HCT116 (cell line): Measurements from ENCODE around the gene RAB1A. TPM values are rescaled to one million over a fixed set of nuclear protein-coding genes. Genes with fewer than 3 reads are reported as not detected.
A peak's percentile ranks its signal among the peaks of the same experiment; 100 is the strongest.

Source experiments
- ATAC-seq: fragments of 200-7000 bp; cut with Tn5 transposase; 2 replicates; pipeline ENCODE4 v1.9.1; 2020; ENCODE audit warnings: mild to moderate bottlenecking, moderate library complexity
- BruUV-seq: library from RNA; stranded (reverse); fragments of 400-500 nt; replicated peaks from 2 replicates; lab custom pipeline; 2021; lab: Mats Ljungman, UMichigan
- CTCF ChIA-PET: fragments of 300-600 bp; sonication (Branson Sonifier 250); formaldehyde crosslinking; loops from one replicate; lab custom pipeline; 2021; ENCODE audit warnings: antibody characterized with exemption; lab: Charles Lee
- POLR2A ChIA-PET: fragments of 300-600, 350-600 bp; sonication (Branson Sonifier 250); formaldehyde crosslinking; loops from one replicate; lab custom pipeline; 2021; ENCODE audit warnings: antibody characterized with exemption; lab: Charles Lee
- RAD21 ChIA-PET, 2 experiments: fragments of 300-600 bp; sonication (Branson Sonifier 250); formaldehyde crosslinking; loops; one replicate each; lab custom pipeline; 2023; ENCODE audit warnings: low total read pairs in 2 of 2; ENCODE audit not compliant: uncharacterized antibody in 2 of 2, unreplicated experiment in 2 of 2, low non-redundant PET in 1 of 2; lab: Charles Lee
- DNase-seq: peaks from one replicate; pipeline ENCODE4 v3.0.0-alpha.2; 2010; ENCODE audit warnings: low read depth, low spot score
- H2AFZ ChIP-seq: fragments of 200-600 bp; shearing (Covaris generic), sonication (generic); 2 replicates; pipeline ENCODE4 v1.6.1; 2017; ENCODE audit warnings: low read depth, mixed run types, mixed read lengths, antibody characterized with exemption, low read length; ENCODE audit not compliant: poor library complexity, severe bottlenecking
- H3K27ac ChIP-seq: 2 replicates; pipeline ENCODE4 v1.5.1; 2012; ENCODE audit warnings: low read depth, low read length
- H3K27me3 ChIP-seq: fragments of 200-600 bp; sonication (generic); 2 replicates; pipeline ENCODE4 v1.6.1; 2016; ENCODE audit warnings: mixed run types, low read length, mixed read lengths; ENCODE audit not compliant: insufficient read depth
- H3K36me3 ChIP-seq, 2 experiments: fragments of 200-500 bp in 1 of 2; fragments of 200-600 bp in 1 of 2; sonication (Bioruptor generic) in 1 of 2; sonication (generic) in 1 of 2; 2 replicates each; pipeline versions ENCODE4 v1.5.1 to v1.6.1; 2014 to 2016; ENCODE audit warnings: low read length in 2 of 2, inconsistent platforms in 1 of 2, mixed read lengths in 1 of 2, mixed run types in 1 of 2; ENCODE audit not compliant: insufficient read depth in 2 of 2, control insufficient read depth in 1 of 2
- H3K4me1 ChIP-seq, 2 experiments: fragments of 200-600 bp in 1 of 2; sonication (generic) in 1 of 2; 2 replicates each; pipeline versions ENCODE4 v1.5.1 to v1.6.1; 2012 to 2017; ENCODE audit warnings: low read length in 2 of 2, inconsistent platforms in 1 of 2, mild to moderate bottlenecking in 1 of 2, mixed read lengths in 1 of 2, mixed run types in 1 of 2, moderate library complexity in 1 of 2; ENCODE audit not compliant: insufficient read depth in 2 of 2, control insufficient read depth in 1 of 2
- H3K4me2 ChIP-seq: fragments of 200-600 bp; sonication (generic); 2 replicates; pipeline ENCODE4 v1.6.1; 2017; ENCODE audit warnings: mixed run types, low read length, mixed read lengths
- H3K4me3 ChIP-seq, 2 experiments: fragments of 200-600 bp in 1 of 2; sonication (generic) in 1 of 2; replicated peaks in 1 of 2; 2 replicates each; pipeline ENCODE4 v1.5.1; 2011 to 2016; ENCODE audit warnings: low read length in 2 of 2, control low read depth in 1 of 2, low read depth in 1 of 2, mild to moderate bottlenecking in 1 of 2, mixed read lengths in 1 of 2, mixed run types in 1 of 2
- H3K79me2 ChIP-seq: fragments of 200-600 bp; sonication (generic); 2 replicates; pipeline ENCODE4 v1.6.1; 2017; ENCODE audit warnings: mild to moderate bottlenecking, mixed run types, low read length, moderate library complexity, mixed read lengths; ENCODE audit not compliant: insufficient read depth
- H3K9ac ChIP-seq: fragments of 200-600 bp; sonication (generic); 2 replicates; pipeline ENCODE4 v1.6.1; 2016; ENCODE audit warnings: low read length, mixed read lengths
- H3K9me2 ChIP-seq: fragments of 200-600 bp; sonication (generic), shearing (Covaris generic); 2 replicates; pipeline ENCODE4 v1.6.1; 2017; ENCODE audit warnings: mixed run types, mild to moderate bottlenecking, moderate library complexity; ENCODE audit not compliant: insufficient read depth
- H3K9me3 ChIP-seq, 2 experiments: fragments of 200-500 bp in 1 of 2; fragments of 200-600 bp in 1 of 2; sonication (Bioruptor generic) in 1 of 2; sonication (generic) in 1 of 2; 2 replicates each; pipeline ENCODE4 v1.6.1; 2014 to 2017; ENCODE audit warnings: low read length in 2 of 2, mixed read lengths in 2 of 2, inconsistent platforms in 1 of 2, low read depth in 1 of 2, mild to moderate bottlenecking in 1 of 2, mixed run types in 1 of 2, moderate library complexity in 1 of 2; ENCODE audit not compliant: control insufficient read depth in 1 of 2, insufficient read depth in 1 of 2
- H4K20me1 ChIP-seq: fragments of 200-600 bp; sonication (generic), shearing (Covaris generic); 2 replicates; pipeline ENCODE4 v1.6.1; 2017; ENCODE audit warnings: mixed run types, mild to moderate bottlenecking, moderate library complexity; ENCODE audit not compliant: insufficient read depth
- CBX3 ChIP-seq: IDR thresholded peaks from 2 replicates; pipeline ENCODE4 v1.6.1; 2012; ENCODE audit warnings: low read depth
- CEBPB ChIP-seq: IDR thresholded peaks from 2 replicates; pipeline ENCODE4 v1.6.1; 2012; ENCODE audit warnings: low read depth
- EZH2phosphoT487 ChIP-seq: fragments of 200-600 bp; IDR thresholded peaks from 2 replicates; pipeline ENCODE4 v1.6.1; 2018; ENCODE audit warnings: antibody characterized with exemption, borderline replicate concordance
- POLR2AphosphoS5 ChIP-seq: IDR thresholded peaks from 2 replicates; pipeline ENCODE4 v1.6.1; 2011; ENCODE audit warnings: mild to moderate bottlenecking, low read depth, low read length, moderate library complexity
- RAD21 ChIP-seq: IDR thresholded peaks from 2 replicates; pipeline ENCODE4 v1.6.1; 2012; ENCODE audit warnings: low read depth, mild to moderate bottlenecking
- SIN3A ChIP-seq: IDR thresholded peaks from 2 replicates; pipeline ENCODE4 v1.6.1; 2012; ENCODE audit warnings: low read depth
- SP1 ChIP-seq: IDR thresholded peaks from 2 replicates; pipeline ENCODE4 v1.6.1; 2012; ENCODE audit warnings: low read depth
- SRF ChIP-seq: IDR thresholded peaks from 2 replicates; pipeline ENCODE4 v1.6.1; 2012; ENCODE audit warnings: low read depth
- ZNF274 ChIP-seq: fragments of 200-500 bp; sonication (Bioruptor generic); IDR thresholded peaks from 2 replicates; pipeline ENCODE4 v1.6.1; 2014; ENCODE audit warnings: mild to moderate bottlenecking, low read depth, low read length, inconsistent platforms
- intact Hi-C: fragments of 100-400 bp; cut with micrococcal nuclease; formaldehyde crosslinking; loops from 2 replicates; pipeline ENCODE4 v1.10.0; 2022
- total RNA-seq: library from RNA; stranded (reverse); gene quantifications from one replicate; pipeline ENCODE4 v1.2.1, GENCODE V29; 2021; ENCODE audit not compliant: unreplicated experiment
- TF ChIP-seq, protein P1 (sequence below): IDR thresholded peaks from 2 replicates; pipeline ENCODE4 v1.6.1; 2012
- TF ChIP-seq, protein P2 (sequence below), 3 experiments: fragments of 200-600 bp in 1 of 3; sonication (generic) in 1 of 3; IDR thresholded peaks in 2 of 3; conservative IDR thresholded peaks in 1 of 3; 2 replicates each; pipeline ENCODE4 v1.5.1; 2012 to 2017; ENCODE audit warnings: low read depth in 2 of 3, low read length in 2 of 3, antibody characterized with exemption in 1 of 3, borderline replicate concordance in 1 of 3, control low read depth in 1 of 3, mild to moderate bottlenecking in 1 of 3, mixed read lengths in 1 of 3, mixed run types in 1 of 3, moderate library complexity in 1 of 3; ENCODE audit not compliant: insufficient read depth in 1 of 3
- TF ChIP-seq, protein P3 (sequence below): IDR thresholded peaks from 2 replicates; pipeline ENCODE4 v1.6.1; 2012
- TF ChIP-seq, protein P4 (sequence below): IDR thresholded peaks from 2 replicates; pipeline ENCODE4 v1.6.1; 2012; ENCODE audit warnings: low read depth
- TF ChIP-seq, protein P5 (sequence below): IDR thresholded peaks from 2 replicates; pipeline ENCODE4 v1.6.1; 2011; ENCODE audit warnings: mild to moderate bottlenecking, low read length, moderate library complexity; ENCODE audit not compliant: insufficient replicate concordance; ENCODE audit errors: extremely low read depth

Gene RAB1A
- total RNA-seq, 1 experiment from 2014 or later = 131 TPM

DNA sequence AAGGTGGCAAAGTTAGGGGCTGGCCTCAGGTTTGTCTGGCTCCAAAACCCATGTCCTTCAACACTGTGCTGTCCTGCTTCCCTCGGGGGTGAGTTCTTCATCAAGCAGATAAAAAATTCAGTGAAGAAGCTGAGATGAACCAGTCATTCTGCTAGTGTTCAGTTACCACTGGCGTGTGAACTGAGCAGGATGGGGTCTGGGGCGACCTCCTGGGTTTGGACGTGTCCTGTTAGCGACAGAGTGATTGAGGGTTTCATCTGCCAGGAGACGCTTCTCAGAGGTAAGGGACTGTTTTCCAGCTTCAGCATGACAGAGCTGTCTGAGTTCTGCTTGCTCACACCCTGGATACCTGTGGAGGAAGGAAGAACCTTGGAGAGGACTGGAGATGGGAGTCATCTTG lies 59.0 kb downstream of the RAB1A start:
- DNase-seq (no peak), ATAC-seq (peak; percentile 4; the same call in 1 of the 2 replicates)
- H4K20me1 ChIP-seq = no peaks in the 10 kb centered on the region
- H3K4me2 ChIP-seq = peak overlapping the region; percentile 69
- no peak overlapping the region for H2AFZ ChIP-seq
- peaks cover 29 to 48% of the 10 kb centered on the region in 2 experiments for H3K4me1 ChIP-seq
- RAD21 ChIA-PET = interaction anchor here in 1 of 2 experiments (0.6 kb wide), 1 partner anchor 117 kb away, joined by 5 read pairs; no protein-coding TSS in a partner anchor
- H3K27me3 ChIP-seq = no peaks in the 10 kb centered on the region
- intact Hi-C loops = loop anchor here (2.0 kb wide), 1 partner anchor 502 kb away; no protein-coding TSS in a partner anchor
- H3K9me3 ChIP-seq = no peaks in the 10 kb centered on the region
- H3K27ac ChIP-seq = peak overlapping the region; percentile 78
- POLR2A ChIA-PET = no interaction called here
- CTCF ChIA-PET = interaction anchor here (0.8 to 1.4 kb wide), 4 partner anchors 10 to 500 kb away, joined by 3 to 5 read pairs (median 3); no protein-coding TSS in a partner anchor
- no peaks in the 10 kb centered on the region for H3K9me2 ChIP-seq
- TF ChIP-seq, protein P1, sequence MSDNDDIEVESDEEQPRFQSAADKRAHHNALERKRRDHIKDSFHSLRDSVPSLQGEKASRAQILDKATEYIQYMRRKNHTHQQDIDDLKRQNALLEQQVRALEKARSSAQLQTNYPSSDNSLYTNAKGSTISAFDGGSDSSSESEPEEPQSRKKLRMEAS = no peak
- no peak for TF ChIP-seq POLR2AphosphoS5
- no peak for TF ChIP-seq CEBPB
- TF ChIP-seq, protein P2, sequence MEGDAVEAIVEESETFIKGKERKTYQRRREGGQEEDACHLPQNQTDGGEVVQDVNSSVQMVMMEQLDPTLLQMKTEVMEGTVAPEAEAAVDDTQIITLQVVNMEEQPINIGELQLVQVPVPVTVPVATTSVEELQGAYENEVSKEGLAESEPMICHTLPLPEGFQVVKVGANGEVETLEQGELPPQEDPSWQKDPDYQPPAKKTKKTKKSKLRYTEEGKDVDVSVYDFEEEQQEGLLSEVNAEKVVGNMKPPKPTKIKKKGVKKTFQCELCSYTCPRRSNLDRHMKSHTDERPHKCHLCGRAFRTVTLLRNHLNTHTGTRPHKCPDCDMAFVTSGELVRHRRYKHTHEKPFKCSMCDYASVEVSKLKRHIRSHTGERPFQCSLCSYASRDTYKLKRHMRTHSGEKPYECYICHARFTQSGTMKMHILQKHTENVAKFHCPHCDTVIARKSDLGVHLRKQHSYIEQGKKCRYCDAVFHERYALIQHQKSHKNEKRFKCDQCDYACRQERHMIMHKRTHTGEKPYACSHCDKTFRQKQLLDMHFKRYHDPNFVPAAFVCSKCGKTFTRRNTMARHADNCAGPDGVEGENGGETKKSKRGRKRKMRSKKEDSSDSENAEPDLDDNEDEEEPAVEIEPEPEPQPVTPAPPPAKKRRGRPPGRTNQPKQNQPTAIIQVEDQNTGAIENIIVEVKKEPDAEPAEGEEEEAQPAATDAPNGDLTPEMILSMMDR (IDR thresholded peaks at IDR 0.05 in 2 of 3, conservative IDR thresholded peaks at IDR 0.05 in 1 of 3; ENCODE audit: borderline replicate concordance in 1 of 3, insufficient read depth in 1 of 3, low read depth in 2 of 3, low read length in 2 of 3) = no peak
- TF ChIP-seq CBX3 = no peak
- TF ChIP-seq, protein P3, sequence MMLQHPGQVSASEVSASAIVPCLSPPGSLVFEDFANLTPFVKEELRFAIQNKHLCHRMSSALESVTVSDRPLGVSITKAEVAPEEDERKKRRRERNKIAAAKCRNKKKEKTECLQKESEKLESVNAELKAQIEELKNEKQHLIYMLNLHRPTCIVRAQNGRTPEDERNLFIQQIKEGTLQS = no peak
- TF ChIP-seq SP1 = no peak
- no peak for TF ChIP-seq SIN3A
- no peak for TF ChIP-seq SRF
- TF ChIP-seq, protein P4, sequence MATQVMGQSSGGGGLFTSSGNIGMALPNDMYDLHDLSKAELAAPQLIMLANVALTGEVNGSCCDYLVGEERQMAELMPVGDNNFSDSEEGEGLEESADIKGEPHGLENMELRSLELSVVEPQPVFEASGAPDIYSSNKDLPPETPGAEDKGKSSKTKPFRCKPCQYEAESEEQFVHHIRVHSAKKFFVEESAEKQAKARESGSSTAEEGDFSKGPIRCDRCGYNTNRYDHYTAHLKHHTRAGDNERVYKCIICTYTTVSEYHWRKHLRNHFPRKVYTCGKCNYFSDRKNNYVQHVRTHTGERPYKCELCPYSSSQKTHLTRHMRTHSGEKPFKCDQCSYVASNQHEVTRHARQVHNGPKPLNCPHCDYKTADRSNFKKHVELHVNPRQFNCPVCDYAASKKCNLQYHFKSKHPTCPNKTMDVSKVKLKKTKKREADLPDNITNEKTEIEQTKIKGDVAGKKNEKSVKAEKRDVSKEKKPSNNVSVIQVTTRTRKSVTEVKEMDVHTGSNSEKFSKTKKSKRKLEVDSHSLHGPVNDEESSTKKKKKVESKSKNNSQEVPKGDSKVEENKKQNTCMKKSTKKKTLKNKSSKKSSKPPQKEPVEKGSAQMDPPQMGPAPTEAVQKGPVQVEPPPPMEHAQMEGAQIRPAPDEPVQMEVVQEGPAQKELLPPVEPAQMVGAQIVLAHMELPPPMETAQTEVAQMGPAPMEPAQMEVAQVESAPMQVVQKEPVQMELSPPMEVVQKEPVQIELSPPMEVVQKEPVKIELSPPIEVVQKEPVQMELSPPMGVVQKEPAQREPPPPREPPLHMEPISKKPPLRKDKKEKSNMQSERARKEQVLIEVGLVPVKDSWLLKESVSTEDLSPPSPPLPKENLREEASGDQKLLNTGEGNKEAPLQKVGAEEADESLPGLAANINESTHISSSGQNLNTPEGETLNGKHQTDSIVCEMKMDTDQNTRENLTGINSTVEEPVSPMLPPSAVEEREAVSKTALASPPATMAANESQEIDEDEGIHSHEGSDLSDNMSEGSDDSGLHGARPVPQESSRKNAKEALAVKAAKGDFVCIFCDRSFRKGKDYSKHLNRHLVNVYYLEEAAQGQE = no peak
- TF ChIP-seq RAD21 = no peak
- TF ChIP-seq, protein P5, sequence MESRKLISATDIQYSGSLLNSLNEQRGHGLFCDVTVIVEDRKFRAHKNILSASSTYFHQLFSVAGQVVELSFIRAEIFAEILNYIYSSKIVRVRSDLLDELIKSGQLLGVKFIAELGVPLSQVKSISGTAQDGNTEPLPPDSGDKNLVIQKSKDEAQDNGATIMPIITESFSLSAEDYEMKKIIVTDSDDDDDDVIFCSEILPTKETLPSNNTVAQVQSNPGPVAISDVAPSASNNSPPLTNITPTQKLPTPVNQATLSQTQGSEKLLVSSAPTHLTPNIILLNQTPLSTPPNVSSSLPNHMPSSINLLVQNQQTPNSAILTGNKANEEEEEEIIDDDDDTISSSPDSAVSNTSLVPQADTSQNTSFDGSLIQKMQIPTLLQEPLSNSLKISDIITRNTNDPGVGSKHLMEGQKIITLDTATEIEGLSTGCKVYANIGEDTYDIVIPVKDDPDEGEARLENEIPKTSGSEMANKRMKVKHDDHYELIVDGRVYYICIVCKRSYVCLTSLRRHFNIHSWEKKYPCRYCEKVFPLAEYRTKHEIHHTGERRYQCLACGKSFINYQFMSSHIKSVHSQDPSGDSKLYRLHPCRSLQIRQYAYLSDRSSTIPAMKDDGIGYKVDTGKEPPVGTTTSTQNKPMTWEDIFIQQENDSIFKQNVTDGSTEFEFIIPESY = no peak
- no peak for TF ChIP-seq EZH2phosphoT487
- TF ChIP-seq ZNF274 = no peak
- H3K4me3 ChIP-seq = 0 out of 4 replicates have a peak overlapping the region, but pooled peaks of 1 of the 2 experiments have one; percentile 19
- peaks cover 3% of the 10 kb centered on the region; the same call in 1 of the 2 replicates for H3K79me2 ChIP-seq
- peak overlapping the region; percentile 24; the same call in 1 of the 2 replicates for H3K9ac ChIP-seq
- 0 out of 4 replicates have a peak, but pooled peaks cover 2 to 6% of the 10 kb centered on the region in 2 experiments for H3K36me3 ChIP-seq
- no TSS peak for BruUV-seq
